HEK293T (cell line): ENCODE data around the gene RGS7.

ENCODE experiments used
- ARNT ChIP-seq: fragments of 450-650 bp; IDR thresholded peaks from 2 replicates; pipeline ENCODE4 v1.6.1; 2017; ENCODE audit warnings: mild to moderate bottlenecking
- ELF4 ChIP-seq: fragments of 450-650 bp; IDR thresholded peaks from 2 replicates; pipeline ENCODE4 v1.6.1; 2017; ENCODE audit warnings: antibody characterized with exemption
- FOXK2 ChIP-seq: fragments of 450-650 bp; IDR thresholded peaks from 2 replicates; pipeline ENCODE4 v1.6.1; 2016; ENCODE audit warnings: mild to moderate bottlenecking
- FOXM1 ChIP-seq: fragments of 450-650 bp; IDR thresholded peaks from 2 replicates; pipeline ENCODE4 v1.6.1; 2017; ENCODE audit warnings: mild to moderate bottlenecking, borderline replicate concordance
- LEF1 ChIP-seq: fragments of 450-650 bp; IDR thresholded peaks from 2 replicates; pipeline ENCODE4 v1.6.1; 2017; ENCODE audit warnings: mild to moderate bottlenecking, borderline replicate concordance
- NFRKB ChIP-seq: fragments of 450-650 bp; IDR thresholded peaks from 2 replicates; pipeline ENCODE4 v1.6.1; 2016; ENCODE audit warnings: mild to moderate bottlenecking, moderate library complexity
- SP1 ChIP-seq: fragments of 450-650 bp; IDR thresholded peaks from 2 replicates; pipeline ENCODE4 v1.6.1; 2017
- TF ChIP-seq, protein P1 (sequence below): fragments of 450-650 bp; IDR thresholded peaks from 2 replicates; pipeline ENCODE4 v1.6.1; 2016

- no peak for TF ChIP-seq FOXK2
- no peak for TF ChIP-seq FOXM1
- no peak for TF ChIP-seq LEF1
- no peak for TF ChIP-seq SP1
- TF ChIP-seq ELF4 = no peak
- TF ChIP-seq NFRKB = no peak
- TF ChIP-seq ARNT = no peak
- TF ChIP-seq, protein P1, sequence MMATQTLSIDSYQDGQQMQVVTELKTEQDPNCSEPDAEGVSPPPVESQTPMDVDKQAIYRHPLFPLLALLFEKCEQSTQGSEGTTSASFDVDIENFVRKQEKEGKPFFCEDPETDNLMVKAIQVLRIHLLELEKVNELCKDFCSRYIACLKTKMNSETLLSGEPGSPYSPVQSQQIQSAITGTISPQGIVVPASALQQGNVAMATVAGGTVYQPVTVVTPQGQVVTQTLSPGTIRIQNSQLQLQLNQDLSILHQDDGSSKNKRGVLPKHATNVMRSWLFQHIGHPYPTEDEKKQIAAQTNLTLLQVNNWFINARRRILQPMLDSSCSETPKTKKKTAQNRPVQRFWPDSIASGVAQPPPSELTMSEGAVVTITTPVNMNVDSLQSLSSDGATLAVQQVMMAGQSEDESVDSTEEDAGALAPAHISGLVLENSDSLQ = no peak
Measured at GRCh38 chr1:241012708-241013340, 344.2 kb downstream of the RGS7 start.
